ENCODE results near the gene DGLUCY.

The DGLUCY gene

DNA sequence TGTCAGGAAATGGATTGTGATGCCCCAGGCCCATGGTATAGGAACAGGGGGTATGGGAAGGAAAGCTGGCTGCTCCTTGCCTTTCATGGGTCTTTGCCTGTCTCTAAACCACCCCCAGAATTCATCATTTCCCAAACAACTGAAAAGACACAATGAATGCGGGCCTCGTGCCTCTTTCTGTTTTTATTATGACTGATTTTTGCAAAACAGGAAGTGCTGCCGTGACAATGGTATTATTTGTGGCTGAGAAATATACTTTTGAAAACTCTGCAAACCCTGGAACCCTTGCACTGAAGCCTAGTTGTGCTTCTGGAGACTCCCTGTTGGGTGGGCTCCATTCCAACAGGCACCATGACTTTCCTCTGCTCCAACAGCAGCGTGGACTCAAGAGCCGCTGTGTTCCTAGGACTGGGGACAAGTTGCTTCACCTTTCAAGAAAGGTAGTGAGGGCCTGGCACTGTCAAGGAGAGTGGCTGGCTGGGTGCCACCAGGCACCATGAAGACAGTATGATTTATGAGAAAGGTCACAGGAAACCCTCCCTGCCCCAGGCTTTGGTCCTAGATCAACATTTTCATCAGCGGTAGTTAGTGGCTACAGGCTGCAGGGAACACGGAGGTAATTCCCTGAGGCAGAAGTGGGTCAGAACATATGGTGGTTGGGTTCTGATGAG is 4.8 kb upstream of the DGLUCY start:
- H3K27ac ChIP-seq = no peak overlapping the region
- DNase-seq (ENCODE audit: low spot score) = no peak
- TF ChIP-seq, protein P1, sequence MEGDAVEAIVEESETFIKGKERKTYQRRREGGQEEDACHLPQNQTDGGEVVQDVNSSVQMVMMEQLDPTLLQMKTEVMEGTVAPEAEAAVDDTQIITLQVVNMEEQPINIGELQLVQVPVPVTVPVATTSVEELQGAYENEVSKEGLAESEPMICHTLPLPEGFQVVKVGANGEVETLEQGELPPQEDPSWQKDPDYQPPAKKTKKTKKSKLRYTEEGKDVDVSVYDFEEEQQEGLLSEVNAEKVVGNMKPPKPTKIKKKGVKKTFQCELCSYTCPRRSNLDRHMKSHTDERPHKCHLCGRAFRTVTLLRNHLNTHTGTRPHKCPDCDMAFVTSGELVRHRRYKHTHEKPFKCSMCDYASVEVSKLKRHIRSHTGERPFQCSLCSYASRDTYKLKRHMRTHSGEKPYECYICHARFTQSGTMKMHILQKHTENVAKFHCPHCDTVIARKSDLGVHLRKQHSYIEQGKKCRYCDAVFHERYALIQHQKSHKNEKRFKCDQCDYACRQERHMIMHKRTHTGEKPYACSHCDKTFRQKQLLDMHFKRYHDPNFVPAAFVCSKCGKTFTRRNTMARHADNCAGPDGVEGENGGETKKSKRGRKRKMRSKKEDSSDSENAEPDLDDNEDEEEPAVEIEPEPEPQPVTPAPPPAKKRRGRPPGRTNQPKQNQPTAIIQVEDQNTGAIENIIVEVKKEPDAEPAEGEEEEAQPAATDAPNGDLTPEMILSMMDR (conservative IDR thresholded peaks at IDR 0.05; ENCODE audit: low read depth) = no peak
- ChIA-PET POLR2A (ENCODE audit: low non-redundant PET) (no interaction called here), CTCF (no interaction called here)

DNA sequence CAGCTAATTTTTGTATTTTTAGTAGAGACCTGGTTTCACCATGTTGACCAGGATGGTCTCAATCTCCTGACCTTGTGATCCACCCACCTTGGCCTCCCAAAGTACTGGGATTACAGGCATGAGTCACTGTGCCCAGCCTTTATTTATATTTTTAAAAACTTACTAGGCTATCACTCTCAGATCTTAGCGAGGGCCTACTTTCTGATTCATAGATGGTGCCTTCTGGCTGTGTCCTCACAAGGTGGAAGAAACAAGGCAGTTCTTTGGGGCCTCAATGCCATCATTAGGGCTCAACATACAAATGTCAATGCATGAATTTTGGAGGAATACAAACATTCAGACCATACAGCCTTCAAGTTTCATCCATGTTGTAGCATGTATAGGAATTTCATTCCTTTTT is 2.4 kb upstream of the DGLUCY start:
- ChIA-PET POLR2A (ENCODE audit: low non-redundant PET) (no interaction called here), CTCF (no interaction called here)
- H3K27ac ChIP-seq = no peak overlapping the region
- TF ChIP-seq, protein P1 (conservative IDR thresholded peaks at IDR 0.05; ENCODE audit: low read depth) = no peak
- no peak for DNase-seq (ENCODE audit: low spot score)

DNA sequence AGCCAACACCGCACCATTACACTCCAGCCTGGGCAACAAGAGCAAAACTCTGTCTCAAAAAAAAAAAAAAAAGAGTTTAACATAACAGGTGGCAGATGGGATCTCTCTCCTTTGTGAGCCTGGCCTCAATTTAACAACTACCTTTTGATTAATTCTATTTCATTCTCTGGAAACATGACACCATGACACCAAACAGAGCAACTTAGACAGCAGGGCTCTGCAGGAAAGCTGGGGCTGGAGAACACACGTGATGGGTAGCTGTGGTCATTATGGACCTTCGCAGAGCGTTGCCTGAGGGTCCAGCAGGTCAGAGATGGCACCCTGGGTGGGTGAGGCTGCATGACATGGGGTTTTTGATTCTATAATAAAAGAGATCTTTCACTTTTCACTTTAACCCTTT is 1.7 kb upstream of the DGLUCY start:
- POLR2A ChIA-PET (ENCODE audit: low non-redundant PET) = no interaction called here
- no peak overlapping the region; the same call in 1 of the 2 replicates for H3K27ac ChIP-seq
- CTCF ChIA-PET = no interaction called here
- DNase-seq (ENCODE audit: low spot score) = no peak
- TF ChIP-seq, protein P1 (conservative IDR thresholded peaks at IDR 0.05; ENCODE audit: low read depth) = no peak

DNA sequence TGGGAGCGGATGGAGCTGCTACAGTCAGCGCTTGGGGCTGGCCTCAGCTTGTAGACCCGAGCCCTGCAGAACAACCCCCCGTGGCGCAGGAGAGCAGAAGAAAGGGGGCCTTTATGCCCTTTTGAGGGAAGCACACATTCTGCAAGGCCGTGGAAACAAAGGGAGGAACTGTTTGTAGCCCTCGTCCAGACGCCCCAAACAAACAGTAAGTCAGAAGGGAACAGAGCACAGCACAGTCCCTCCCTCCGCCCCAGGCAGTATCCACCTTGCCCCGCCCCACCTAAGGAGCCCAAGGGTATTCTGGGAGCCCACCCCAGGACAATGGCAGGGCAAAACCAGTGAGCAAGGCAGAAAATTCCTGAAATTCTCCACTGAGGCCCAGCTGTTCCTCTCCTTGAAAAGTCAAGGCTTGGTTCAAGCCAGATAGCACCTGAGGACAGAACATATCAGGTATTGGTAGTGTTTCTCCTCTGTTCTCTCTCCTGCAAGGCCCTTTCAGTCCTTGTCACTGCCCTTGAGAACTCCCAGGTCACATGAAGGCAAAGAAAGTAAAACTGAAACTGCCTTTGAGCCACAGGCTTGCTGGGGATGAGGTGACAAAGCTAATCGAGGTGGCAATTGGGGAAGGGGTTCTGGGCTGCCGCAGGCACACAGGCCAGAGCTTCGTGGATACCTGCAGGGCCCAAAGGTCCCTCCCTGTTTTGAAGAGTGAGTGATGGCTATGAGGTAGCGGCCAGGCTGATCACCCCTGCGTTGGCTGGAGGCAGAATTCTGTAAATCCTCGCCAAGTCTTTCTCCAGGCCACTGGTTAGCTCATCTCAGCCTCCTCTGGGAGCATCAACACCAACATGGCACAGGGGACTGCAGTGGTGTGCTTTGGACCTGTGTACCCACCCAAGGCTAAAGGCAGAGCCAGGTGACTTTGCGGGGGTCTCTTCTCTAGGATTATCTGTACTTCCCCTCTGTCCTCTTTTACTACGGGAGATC is 499 bp downstream of the DGLUCY start:
- ChIA-PET POLR2A (ENCODE audit: low non-redundant PET) (interaction anchor here (0.6 to 1.2 kb wide), 2 partner anchors 44 to 54 kb away, joined by 3 read pairs; partner anchors contain the start of gene RPS6KA5), CTCF (no interaction called here)
- peak overlapping the region; percentile 97 for H3K27ac ChIP-seq
- TF ChIP-seq, protein P1 (conservative IDR thresholded peaks at IDR 0.05; ENCODE audit: low read depth) = no peak
- DNase-seq (ENCODE audit: low spot score) = peak; percentile 57

DNA sequence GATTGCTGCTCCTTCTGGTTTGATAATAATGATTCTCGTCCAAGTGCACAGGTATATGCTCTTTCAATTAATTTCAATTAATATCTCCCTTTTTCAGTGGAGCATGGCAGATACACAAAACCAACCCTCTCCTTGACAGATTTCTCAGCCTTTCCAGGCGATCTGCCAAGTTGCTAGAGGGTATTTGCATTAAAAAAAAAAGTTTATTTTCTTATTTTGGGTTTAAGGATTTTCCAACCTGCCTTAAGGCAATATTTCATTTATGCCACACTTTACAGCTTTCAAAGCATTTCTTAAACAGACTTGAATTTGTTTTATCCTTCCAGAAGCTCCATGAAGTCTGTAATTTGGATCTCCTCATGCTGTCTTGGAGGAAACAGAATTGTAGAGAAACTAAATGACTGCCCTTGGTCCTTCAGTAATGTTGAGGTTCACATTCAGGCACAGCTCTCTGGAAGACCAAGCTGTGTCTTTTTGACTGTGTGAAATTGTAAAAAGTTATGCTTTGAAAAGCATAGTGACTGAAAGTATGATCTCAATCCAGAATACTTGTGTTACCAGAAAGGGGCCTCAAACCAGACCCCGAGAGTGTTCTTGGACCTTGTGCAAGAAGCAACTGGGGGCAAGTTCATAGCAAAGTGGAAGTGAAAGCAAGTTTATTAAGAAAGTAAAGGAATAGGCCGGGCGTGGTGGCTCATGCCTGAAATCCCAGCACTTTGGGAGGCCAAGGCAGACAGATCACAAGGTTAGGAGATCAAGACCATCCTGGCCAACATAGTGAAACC is 2.3 kb downstream of the DGLUCY start:
- no peak for DNase-seq (ENCODE audit: low spot score)
- TF ChIP-seq, protein P1 (conservative IDR thresholded peaks at IDR 0.05; ENCODE audit: low read depth) = no peak
- POLR2A ChIA-PET (ENCODE audit: low non-redundant PET) = no interaction called here
- CTCF ChIA-PET = interaction anchor here (0.6 to 0.7 kb wide), 3 partner anchors 10 to 207 kb away, joined by 3 to 5 read pairs (median 3); no protein-coding TSS in a partner anchor
- peak overlapping the region; percentile 97 for H3K27ac ChIP-seq

Data from RWPE1 (cell line).